SK-N-MC (cell line): ENCODE data around the gene ZNF215.
"Not testable (repeated sequence)": the region's sequence is repeated elsewhere in the genome, so short reads cannot be mapped to it uniquely, and the experiment has no call there.

ENCODE experiments used
- DNase-seq: peaks from one replicate; pipeline ENCODE4 v3.0.0-alpha.2; 2011; ENCODE audit warnings: low read depth, low spot score
- H3K27ac ChIP-seq: fragments of 200-600 bp; sonication (generic); 2 replicates; pipeline ENCODE4 v1.5.1; 2016; ENCODE audit warnings: mixed run types
- H3K36me3 ChIP-seq: fragments of 200-600 bp; sonication (generic); 2 replicates; pipeline ENCODE4 v1.6.1; 2017; ENCODE audit warnings: antibody characterized with exemption, low read length, mixed read lengths; ENCODE audit not compliant: insufficient read depth
- H3K4me3 ChIP-seq: fragments of 200-600 bp; sonication (generic); 2 replicates; pipeline ENCODE4 v1.5.1; 2016
- H3K9ac ChIP-seq: fragments of 200-600 bp; sonication (generic); 2 replicates; pipeline ENCODE4 v1.8.0; 2017; ENCODE audit warnings: mixed run types, mixed read lengths; ENCODE audit not compliant: insufficient read length
- H3K9me3 ChIP-seq: fragments of 200-600 bp; sonication (generic); 2 replicates; pipeline ENCODE4 v1.6.1; 2017; ENCODE audit warnings: low read depth, mild to moderate bottlenecking, antibody characterized with exemption, low read length, moderate library complexity, mixed read lengths
- EZH2 ChIP-seq: fragments of 200-600 bp; sonication (generic); IDR thresholded peaks from one replicate; pipeline ENCODE4 v1.6.1; 2017; ENCODE audit warnings: antibody characterized with exemption
- FOXP2 ChIP-seq: optimal IDR thresholded peaks from 2 replicates; pipeline ENCODE3; 2011; ENCODE audit warnings: mild to moderate bottlenecking, moderate library complexity; ENCODE audit not compliant: insufficient read depth; ENCODE audit errors: extremely low read length, control extremely low read depth
- POLR2AphosphoS5 ChIP-seq: IDR thresholded peaks from 2 replicates; pipeline ENCODE4 v1.6.1; 2012; ENCODE audit warnings: mild to moderate bottlenecking, low read depth, low read length, borderline replicate concordance

The ZNF215 gene

DNA sequence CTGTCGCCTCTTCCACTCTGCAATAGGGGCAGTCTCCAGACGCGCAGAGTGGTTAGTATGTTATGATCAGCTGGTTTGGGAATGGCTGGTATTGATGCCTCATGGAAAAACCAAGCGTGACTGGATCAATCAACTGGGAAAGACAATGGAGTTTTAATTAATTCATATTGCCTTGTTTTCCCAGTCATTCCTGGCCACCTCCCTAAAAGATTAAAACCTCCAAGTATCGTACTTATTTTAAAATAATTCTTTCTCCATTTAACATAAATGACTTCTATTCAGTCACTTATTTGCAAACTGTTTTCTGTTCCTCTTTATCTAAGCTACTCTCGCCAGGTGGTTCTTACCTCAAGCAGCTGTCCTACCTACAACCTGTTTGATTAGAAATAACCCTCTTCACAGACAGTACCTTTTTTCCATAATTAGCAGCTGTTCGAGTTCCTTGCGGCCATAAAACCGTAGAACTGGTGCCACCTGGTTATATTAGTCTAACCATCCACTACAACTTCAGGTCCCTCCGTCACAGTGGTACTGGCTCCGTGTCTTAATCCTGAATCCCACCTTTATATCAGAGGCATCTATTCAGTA is 898 bp downstream of the ZNF215 start:
- H3K9ac ChIP-seq: no peak overlapping the region
- no peaks in the 10 kb centered on the region for H3K36me3 ChIP-seq
- no peak overlapping the region for H3K27ac ChIP-seq
- DNase-seq: no peak
- H3K9me3 ChIP-seq: no peaks in the 10 kb centered on the region
- TF ChIP-seq EZH2 (no peak), POLR2AphosphoS5 (no peak), FOXP2 (no peak)
- H3K4me3 ChIP-seq: no peak overlapping the region

DNA sequence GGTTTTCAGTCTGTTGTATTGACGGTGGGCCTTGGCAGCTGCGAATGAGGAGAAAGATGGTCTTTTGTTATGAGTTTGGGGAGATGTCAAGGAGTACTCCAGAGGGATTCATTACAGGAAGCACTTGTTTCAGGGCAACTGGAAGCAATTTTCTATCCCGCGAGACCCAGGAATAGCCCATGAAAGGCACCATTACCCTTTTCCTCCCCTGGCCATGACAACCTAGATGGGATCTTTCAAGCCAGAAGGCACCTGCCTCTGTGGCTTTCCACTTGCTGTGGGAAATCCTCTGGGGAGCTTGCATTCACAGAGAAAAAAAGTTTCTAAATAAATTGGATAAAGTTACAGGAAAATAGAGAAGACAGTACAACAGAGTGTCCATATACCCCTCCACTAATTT is 2.7 kb downstream of the ZNF215 start:
- no peak for TF ChIP-seq EZH2
- H3K9me3 ChIP-seq: no peaks in the 10 kb centered on the region
- no peak overlapping the region for H3K9ac ChIP-seq
- H3K36me3 ChIP-seq: no peaks in the 10 kb centered on the region
- DNase-seq: no peak
- no peak overlapping the region for H3K4me3 ChIP-seq
- no peak overlapping the region for H3K27ac ChIP-seq

DNA sequence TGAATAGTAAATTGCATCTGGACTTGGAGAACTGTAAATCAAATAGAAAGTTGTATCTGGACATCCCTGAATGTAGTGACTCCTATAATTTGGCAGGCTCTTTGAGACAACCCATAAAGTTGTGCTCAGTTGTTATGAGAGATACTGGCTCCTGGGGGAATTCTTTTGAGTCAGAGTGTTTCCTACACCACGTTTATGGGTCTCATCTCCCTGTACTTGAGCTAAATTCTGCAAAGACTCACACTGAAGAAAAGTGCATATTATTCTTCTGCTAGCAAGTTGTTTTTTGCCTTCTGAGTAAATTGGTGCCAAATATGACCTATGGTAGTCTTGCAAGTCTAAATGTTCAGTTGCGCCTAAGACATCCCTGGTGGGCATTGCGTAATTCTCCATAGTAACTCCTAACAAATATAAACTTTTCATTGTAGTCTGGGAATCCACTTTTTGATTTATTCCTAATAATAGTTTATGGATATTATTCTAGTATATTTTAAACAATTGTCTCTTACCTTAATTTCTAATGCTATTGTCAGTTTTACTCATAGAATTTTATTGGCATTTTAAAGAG is 5.0 kb downstream of the ZNF215 start:
- TF ChIP-seq FOXP2 (no peak), POLR2AphosphoS5 (no peak), EZH2 (no peak)
- Histone ChIP-seq H3K9ac (no peak overlapping the region), H3K4me3 (no peak overlapping the region), H3K27ac (no peak overlapping the region), H3K36me3 (no peaks in the 10 kb centered on the region), H3K9me3 (no peaks in the 10 kb centered on the region)
- no peak for DNase-seq

DNA sequence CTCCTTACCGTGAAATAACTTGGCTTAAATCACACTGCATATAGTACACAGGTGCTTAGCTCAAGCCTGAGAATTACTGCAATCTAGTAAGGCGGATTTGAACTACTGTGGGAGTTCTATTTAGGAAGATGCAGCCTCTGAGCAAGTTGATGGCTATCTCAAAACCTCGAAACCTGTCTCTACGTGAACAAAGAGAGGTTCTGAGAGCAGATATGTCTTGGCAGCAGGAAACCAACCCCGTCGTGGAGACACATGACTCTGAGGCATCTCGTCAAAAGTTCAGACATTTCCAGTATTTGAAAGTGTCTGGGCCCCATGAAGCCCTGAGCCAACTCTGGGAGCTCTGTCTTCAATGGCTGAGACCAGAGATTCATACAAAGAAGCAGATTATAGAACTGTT is 5.9 kb downstream of the ZNF215 start:
- TF ChIP-seq FOXP2: no peak
- no peak for TF ChIP-seq EZH2
- no peak for TF ChIP-seq POLR2AphosphoS5
- no peak overlapping the region for H3K9ac ChIP-seq
- H3K4me3 ChIP-seq: no peak overlapping the region
- no peak overlapping the region for H3K27ac ChIP-seq
- no peaks in the 10 kb centered on the region for H3K36me3 ChIP-seq
- no peaks in the 10 kb centered on the region for H3K9me3 ChIP-seq
- no peak for DNase-seq

DNA sequence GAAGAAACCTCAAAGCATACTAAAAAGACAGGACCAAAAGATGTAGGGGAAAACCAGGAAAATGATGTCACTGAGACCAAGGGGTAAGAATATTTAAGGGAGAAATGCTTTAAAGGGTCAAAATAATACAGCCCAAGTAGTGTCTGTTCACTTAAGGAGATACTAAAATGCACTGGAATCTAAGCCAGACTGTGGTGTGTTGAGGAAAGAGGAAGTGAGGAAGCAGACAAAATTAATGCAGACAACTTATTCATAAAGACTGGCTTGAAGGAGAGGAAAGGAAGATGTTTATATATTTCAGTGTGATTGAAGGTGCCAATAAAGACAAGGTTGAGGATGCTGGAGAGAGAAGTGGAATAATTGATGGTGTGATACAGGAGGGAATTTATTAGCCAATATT is 15.7 kb downstream of the ZNF215 start:
- Histone ChIP-seq H3K27ac (no peak overlapping the region), H3K9ac (no peak overlapping the region), H3K9me3 (no peaks in the 10 kb centered on the region), H3K4me3 (no peak overlapping the region), H3K36me3 (no peaks in the 10 kb centered on the region)
- TF ChIP-seq FOXP2 (no peak), POLR2AphosphoS5 (no peak), EZH2 (no peak)
- no peak for DNase-seq

DNA sequence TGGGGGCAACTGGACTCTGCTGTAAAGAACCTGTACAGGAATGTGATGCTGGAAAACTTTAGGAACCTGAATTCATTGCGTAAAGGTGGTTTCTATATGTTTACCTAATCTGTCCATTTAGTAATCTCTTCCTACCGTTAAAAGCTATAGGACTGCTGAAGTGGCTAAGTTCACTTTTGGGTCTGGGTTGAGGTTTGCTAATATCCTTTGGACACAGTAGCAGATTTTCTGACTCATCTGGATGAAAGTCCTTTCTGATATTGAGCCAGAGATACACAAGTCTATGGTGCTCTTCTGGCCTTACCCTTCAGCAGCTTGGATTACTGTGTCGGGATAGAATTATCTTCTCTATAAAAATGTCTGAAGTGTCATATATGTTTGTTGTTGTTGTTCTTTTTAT is 16.9 kb downstream of the ZNF215 start:
- no peak overlapping the region for H3K4me3 ChIP-seq
- H3K9ac ChIP-seq: no peak overlapping the region
- H3K36me3 ChIP-seq: no peaks in the 10 kb centered on the region
- DNase-seq: no peak
- H3K9me3 ChIP-seq: no peaks in the 10 kb centered on the region
- no peak overlapping the region for H3K27ac ChIP-seq
- TF ChIP-seq POLR2AphosphoS5 (no peak), EZH2 (no peak), FOXP2 (no peak)

DNA sequence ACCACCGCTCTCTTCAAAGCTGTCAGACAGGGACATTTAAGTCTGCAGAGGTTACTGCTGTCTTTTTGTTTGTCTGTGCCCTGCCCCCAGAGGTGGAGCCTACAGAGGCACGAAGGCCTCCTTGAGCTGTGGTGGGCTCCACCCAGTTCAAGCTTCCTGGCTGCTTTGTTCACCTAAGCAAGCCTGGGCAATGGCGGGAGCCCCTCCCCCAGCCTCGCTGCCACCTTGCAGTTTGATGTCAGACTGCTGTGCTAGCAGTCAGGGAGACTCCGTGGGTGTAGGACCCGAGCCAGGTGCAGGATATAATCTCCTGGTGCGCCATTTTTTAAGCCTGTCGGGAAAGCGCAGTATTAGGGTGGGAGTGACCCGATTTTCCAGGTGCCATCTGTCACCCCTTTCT is 28.0 kb downstream of the ZNF215 start:
- H3K27ac ChIP-seq, H3K36me3 ChIP-seq, H3K9me3 ChIP-seq, DNase-seq, H3K9ac ChIP-seq, H3K4me3 ChIP-seq: not testable (repeated sequence)

DNA sequence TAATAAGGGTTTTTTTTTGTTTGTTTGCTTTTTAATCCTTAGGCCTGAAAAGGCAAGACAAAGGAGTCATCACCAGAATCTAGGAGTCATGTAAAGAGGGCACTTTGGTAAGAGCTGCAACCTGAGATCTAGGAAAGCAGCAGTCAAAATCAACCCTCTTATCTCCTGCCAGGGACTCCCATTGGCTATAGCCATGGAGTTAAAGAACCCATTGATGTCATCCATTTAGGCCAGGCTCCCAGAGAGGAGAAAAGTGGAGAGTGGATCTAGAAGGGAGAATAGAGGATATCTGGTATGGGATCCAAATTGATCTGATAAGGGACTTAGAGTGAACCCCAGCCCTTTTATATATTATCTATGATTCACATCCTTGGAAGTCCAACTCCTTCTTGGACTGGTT is 35.9 kb downstream of the ZNF215 start:
- TF ChIP-seq FOXP2 (no peak), POLR2AphosphoS5 (no peak), EZH2 (no peak)
- DNase-seq: no peak
- Histone ChIP-seq H3K27ac (no peak overlapping the region), H3K4me3 (no peak overlapping the region), H3K9ac (no peak overlapping the region), H3K9me3 (no peaks in the 10 kb centered on the region), H3K36me3 (no peaks in the 10 kb centered on the region)

DNA sequence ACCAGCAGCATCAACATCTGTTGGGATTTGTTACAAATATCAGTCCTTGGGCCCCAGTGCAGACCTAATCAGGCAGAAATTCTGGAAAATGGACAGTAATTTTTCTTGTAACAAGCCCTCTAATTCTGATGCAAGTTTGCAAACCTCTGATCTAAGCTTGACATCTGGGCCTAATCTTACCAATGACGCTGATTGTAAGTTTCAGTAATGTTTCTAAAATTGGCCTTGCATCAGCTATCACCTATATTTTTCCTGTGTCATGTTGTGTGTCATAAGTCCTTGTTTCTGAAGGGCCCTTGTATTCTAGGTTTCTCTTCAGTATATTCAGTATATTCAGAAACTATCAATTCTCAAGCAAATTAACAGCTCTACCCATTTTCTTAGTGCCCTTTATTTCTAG is 36.4 kb downstream of the ZNF215 start:
- Histone ChIP-seq H3K9me3 (no peaks in the 10 kb centered on the region), H3K4me3 (no peak overlapping the region), H3K27ac (no peak overlapping the region), H3K36me3 (no peaks in the 10 kb centered on the region), H3K9ac (no peak overlapping the region)
- no peak for DNase-seq
- TF ChIP-seq EZH2: no peak
- TF ChIP-seq POLR2AphosphoS5: no peak
- no peak for TF ChIP-seq FOXP2

DNA sequence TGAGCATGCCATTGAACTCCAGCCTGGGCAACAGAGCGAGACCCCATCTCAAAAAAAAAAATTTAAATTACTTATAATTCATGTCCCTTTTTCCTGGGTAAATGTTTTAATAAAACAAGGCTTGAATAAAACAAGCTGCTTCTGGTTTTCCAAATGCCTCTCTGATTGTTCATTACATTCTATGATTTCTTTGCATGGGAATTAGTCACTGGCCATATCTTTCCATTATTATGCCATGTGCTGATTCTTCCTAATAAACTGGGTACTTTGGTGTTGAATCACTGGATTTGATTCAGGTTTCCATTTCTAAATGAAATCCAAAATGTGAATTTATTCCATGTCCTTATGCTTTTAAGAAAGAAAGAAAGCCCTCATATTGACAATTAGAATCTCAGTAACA is 42.6 kb downstream of the ZNF215 start:
- no peak overlapping the region for H3K9ac ChIP-seq
- no peaks in the 10 kb centered on the region for H3K9me3 ChIP-seq
- no peak for TF ChIP-seq FOXP2
- TF ChIP-seq POLR2AphosphoS5: no peak
- DNase-seq: no peak
- H3K36me3 ChIP-seq: no peaks in the 10 kb centered on the region
- no peak overlapping the region for H3K27ac ChIP-seq
- H3K4me3 ChIP-seq: no peak overlapping the region

DNA sequence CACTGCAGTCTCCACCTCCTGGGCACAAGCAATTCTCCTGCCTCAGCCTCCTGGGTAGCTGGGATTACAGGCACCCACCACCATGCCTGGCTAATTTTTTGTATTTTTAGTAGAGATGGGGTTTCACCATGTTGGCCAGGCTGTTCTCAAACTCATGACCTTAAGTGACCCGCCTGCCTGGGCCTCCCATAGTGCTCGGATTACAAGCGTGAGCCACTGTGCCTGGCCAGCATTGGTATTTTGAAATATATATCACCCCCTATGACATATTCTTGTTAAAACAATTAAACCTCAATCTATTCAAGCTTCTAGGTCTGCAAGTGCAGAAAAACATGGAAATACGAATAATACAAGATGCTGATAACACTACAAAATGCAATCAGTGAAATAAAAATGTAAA is 43.6 kb downstream of the ZNF215 start:
- not testable (repeated sequence) for DNase-seq, H3K36me3 ChIP-seq, H3K9ac ChIP-seq, H3K27ac ChIP-seq, H3K9me3 ChIP-seq, H3K4me3 ChIP-seq
